HUES64 (cell line): ENCODE data around the gene SLC26A9.

Experiments
- H3K27ac ChIP-seq: 2 replicates; pipeline ENCODE4 v1.7.0; 2013; ENCODE audit warnings: low read depth, low read length, inconsistent platforms
- H3K27me3 ChIP-seq: 2 replicates; pipeline ENCODE4 v1.6.1; 2013; ENCODE audit warnings: mild to moderate bottlenecking, low read length; ENCODE audit not compliant: insufficient read depth
- H3K36me3 ChIP-seq: 2 replicates; pipeline ENCODE4 v1.6.1; 2013; ENCODE audit warnings: mild to moderate bottlenecking, low read length; ENCODE audit not compliant: insufficient read depth
- H3K4me1 ChIP-seq: 2 replicates; pipeline ENCODE4 v1.6.1; 2013; ENCODE audit warnings: mild to moderate bottlenecking, low read length, moderate library complexity; ENCODE audit not compliant: insufficient read depth
- H3K4me3 ChIP-seq: 2 replicates; pipeline ENCODE4 v1.5.1; 2013; ENCODE audit warnings: mild to moderate bottlenecking, low read length, moderate library complexity
- H3K9ac ChIP-seq: 2 replicates; pipeline ENCODE4 v1.6.1; 2013; ENCODE audit warnings: mild to moderate bottlenecking, low read depth, low read length
- H3K9me3 ChIP-seq: 2 replicates; pipeline ENCODE4 v1.6.1; 2013; ENCODE audit warnings: low read depth, low read length; ENCODE audit not compliant: insufficient read depth
- WGBS: fragments of 150-250, 120-280 bp; methylation state at CpG from one replicate; pipeline ENCODE4 v1.1.7; 2013; ENCODE audit warnings: missing lambda C conversion rate; 5-methylcytosine and 5-hydroxymethylcytosine counted together

Gene SLC26A9

DNA sequence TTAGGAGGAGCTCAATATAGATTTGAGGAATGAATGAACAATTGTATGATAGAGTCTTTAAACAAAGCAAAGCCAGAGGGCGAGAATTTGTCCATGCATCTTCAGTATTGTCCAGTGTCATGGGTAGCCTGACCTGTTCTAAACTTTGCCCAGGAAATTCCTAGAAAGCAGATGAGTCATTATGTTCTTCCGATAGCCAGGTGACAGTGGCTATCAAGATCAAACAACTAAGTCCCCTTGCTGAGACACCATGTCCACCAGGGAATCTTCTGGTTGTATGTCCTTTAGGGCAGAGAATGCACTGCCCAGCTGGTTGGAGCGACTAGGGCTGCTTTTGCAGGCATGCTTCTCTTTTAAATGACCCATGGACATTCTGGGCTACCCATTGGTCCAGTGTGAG, 1.8 kb upstream of the SLC26A9 start:
- H3K4me3 ChIP-seq, result no peak overlapping the region
- H3K36me3 ChIP-seq, result no peaks in the 10 kb centered on the region
- H3K27me3 ChIP-seq, result no peaks in the 10 kb centered on the region
- no peak overlapping the region for H3K9ac ChIP-seq
- H3K4me1 ChIP-seq, result peaks cover 6% of the 10 kb centered on the region
- no peak overlapping the region for H3K27ac ChIP-seq
- H3K9me3 ChIP-seq, result no peaks in the 10 kb centered on the region
- 86% methylated on average over 3 of the region's 3 CpGs for WGBS

DNA sequence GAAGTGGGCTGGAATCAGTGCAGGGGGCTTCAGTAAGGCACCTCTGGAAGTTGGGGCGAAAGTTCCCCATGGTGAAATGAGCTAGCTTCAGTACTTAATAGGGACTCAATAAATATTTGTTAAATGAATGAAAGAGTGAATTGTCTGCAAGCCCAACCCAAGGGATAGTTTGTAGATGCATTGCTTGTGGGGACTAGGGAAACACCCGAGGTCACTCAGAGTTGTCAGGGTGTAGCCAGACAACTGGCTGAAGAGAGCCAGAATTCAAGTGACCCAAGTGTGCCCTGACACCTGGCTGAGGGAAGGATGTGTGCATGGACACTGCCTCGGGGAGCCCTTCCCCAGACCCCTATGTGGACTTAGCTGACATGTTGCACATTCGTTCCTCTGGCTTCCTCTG, 1.3 kb upstream of the SLC26A9 start:
- H3K4me1 ChIP-seq, result peaks cover 10% of the 10 kb centered on the region
- 85% methylated on average over 3 of the region's 4 CpGs for WGBS
- no peak overlapping the region for H3K4me3 ChIP-seq
- no peak overlapping the region for H3K9ac ChIP-seq
- no peaks in the 10 kb centered on the region for H3K27me3 ChIP-seq
- no peaks in the 10 kb centered on the region for H3K36me3 ChIP-seq
- no peaks in the 10 kb centered on the region for H3K9me3 ChIP-seq
- no peak overlapping the region for H3K27ac ChIP-seq

DNA sequence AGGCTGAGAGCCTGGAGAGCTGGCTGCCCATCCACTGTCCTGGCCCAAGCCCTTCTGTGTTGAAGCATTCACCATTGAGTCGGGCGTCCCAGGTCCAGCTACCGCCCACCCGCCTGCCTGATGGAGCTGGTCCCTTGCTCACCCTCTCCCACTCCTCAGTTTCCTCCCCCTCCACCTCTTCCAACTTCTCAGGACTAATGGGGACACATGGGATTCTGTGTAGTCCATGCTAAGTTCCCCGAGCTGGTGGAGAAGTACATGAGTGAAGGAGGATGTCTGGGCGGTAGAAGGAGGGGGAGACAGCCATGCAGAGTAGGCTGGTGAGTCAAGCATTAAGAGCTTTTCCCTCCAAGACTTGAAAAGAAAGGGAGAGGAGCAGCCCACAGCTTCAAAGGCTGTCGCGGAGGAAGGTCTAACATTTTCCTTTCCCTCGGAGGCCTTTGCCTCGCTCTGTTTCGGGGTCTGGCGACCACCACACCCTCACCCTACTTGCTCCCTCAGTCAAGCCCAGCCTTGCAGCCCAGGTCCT, 561 bp downstream of the SLC26A9 start:
- Histone ChIP-seq H3K27me3 (0 out of 2 replicates have a peak, but pooled peaks cover 5% of the 10 kb centered on the region), H3K9ac (no peak overlapping the region), H3K36me3 (no peaks in the 10 kb centered on the region), H3K4me1 (peaks cover 15% of the 10 kb centered on the region), H3K9me3 (no peaks in the 10 kb centered on the region), H3K4me3 (no peak overlapping the region), H3K27ac (no peak overlapping the region)
- WGBS, result 82% methylated on average over 12 of the region's 12 CpGs

DNA sequence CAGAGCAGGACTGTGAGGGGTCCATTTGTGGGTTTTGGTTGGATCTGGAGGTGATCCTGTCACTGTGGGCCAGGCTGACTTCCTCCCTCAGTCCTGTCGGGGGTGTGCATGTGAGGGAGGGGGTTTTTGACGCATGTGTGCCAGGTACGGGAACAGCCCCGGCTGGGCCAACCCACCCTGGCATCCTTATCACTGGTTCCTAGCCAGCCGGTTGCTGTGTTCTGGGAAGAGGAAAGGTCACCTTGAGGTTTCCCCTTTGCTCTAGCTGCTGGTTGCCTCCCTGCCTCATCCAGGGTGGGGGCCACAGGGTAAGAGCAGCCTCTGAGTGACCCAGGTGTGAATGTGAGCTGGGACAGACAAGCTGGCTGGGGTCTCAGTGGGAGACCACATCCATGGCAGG, 2.5 kb downstream of the SLC26A9 start:
- no peak overlapping the region for H3K4me3 ChIP-seq
- H3K36me3 ChIP-seq, result no peaks in the 10 kb centered on the region
- WGBS, result 93% methylated on average over 5 of the region's 5 CpGs
- H3K27ac ChIP-seq, result no peak overlapping the region
- H3K9ac ChIP-seq, result no peak overlapping the region
- H3K9me3 ChIP-seq, result no peaks in the 10 kb centered on the region
- 0 out of 2 replicates have a peak, but pooled peaks cover 5% of the 10 kb centered on the region for H3K27me3 ChIP-seq
- peaks cover 18% of the 10 kb centered on the region for H3K4me1 ChIP-seq

DNA sequence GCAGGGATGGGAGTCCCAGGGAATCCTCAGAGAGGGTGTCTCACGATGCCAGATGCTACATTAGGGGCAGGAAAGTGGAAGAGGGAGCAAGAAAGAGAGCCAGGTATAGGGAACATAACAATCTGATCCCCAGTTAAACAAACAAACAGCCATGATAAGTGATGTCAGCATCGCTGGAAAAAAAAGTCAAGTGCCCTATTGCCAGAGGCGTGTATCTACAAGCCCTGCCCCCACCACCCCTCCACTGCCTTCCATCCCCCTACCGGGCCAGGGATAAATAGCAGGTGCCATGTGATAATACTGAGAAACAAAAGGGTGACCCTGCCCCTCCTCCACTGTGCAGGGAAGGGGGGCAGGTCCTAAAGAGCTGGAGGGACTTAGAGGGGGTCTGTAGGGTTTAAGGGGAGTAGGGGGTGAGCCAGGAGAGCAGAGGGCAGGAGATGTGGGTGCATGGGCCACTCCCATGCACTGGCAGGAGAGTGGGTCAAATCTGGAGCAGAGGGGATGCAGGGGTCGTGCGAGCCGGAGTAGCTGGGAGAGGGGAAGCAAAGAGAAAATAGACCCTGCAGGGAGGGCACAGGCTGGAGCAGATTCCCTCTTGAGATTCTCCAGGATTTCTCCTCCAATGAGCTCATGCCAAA, 3.4 kb downstream of the SLC26A9 start:
- H3K4me3 ChIP-seq, result no peak overlapping the region
- H3K9ac ChIP-seq, result no peak overlapping the region
- whole genome bisulfite sequencing, result 35% methylated on average over 7 of the region's 7 CpGs
- no peak overlapping the region for H3K27ac ChIP-seq
- peaks cover 18% of the 10 kb centered on the region for H3K4me1 ChIP-seq
- H3K36me3 ChIP-seq, result no peaks in the 10 kb centered on the region
- H3K27me3 ChIP-seq, result 0 out of 2 replicates have a peak, but pooled peaks cover 5% of the 10 kb centered on the region
- no peaks in the 10 kb centered on the region for H3K9me3 ChIP-seq

DNA sequence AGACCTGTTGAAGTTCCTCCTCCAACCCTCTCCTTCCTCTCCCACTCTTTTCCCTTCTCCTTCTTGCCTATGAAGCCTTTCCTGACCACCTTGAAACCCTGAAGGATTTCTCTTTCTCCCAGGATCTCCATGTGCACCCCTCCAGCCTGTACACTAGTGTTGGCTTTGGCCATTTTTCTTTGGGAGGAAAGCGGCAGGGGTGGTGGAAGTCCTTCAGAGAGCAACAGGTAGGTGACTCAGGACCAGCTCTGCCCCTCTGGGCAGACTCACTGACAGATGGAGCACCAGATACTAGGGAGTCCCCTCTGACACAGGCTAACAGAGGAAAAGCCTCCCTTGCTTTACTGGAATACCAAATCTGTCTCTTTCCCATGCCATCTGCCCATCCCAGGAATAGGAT, 4.6 kb downstream of the SLC26A9 start:
- H3K27ac ChIP-seq, result no peak overlapping the region
- no peaks in the 10 kb centered on the region for H3K9me3 ChIP-seq
- 86% methylated on average over 1 of the region's 1 CpG for WGBS
- no peak overlapping the region for H3K9ac ChIP-seq
- H3K4me1 ChIP-seq, result peaks cover 24% of the 10 kb centered on the region
- no peaks in the 10 kb centered on the region for H3K36me3 ChIP-seq
- 0 out of 2 replicates have a peak, but pooled peaks cover 5% of the 10 kb centered on the region for H3K27me3 ChIP-seq
- H3K4me3 ChIP-seq, result no peak overlapping the region

DNA sequence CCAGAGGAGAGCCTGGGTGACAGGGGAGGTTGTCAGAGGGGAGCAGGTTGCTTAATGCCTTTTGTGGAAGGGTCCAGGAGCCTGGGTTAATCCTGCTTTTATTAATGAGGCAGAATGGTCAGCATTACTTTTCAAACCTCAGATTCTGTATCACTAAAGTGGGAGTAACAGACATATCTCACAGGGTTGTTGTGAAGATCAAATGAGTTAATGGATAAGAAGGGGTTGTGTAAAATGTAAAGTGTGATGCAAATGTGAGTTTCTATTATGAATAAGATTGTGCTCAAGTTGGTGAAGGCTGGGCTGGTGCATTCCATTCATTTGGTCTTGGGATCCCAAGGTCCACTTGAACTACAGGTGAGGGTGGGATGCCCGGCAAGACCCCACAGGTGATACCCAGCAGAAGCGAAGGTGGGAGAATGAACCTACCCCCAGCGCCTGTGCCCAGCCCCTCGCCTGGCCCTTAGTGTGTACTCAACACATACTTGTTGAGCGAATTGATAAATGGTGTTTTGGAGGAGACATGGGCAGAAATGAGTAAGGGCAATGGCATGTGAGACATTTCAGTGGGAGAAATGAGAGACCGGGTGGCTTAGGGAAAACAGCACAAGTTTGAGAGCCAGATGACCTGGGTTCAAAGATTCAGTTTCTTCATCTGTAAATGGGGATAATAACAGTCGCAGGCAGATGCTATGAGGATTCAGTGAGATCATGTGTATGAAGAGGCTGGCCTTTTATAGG, 6.2 kb downstream of the SLC26A9 start:
- Histone ChIP-seq H3K36me3 (no peaks in the 10 kb centered on the region), H3K27me3 (0 out of 2 replicates have a peak, but pooled peaks cover 5% of the 10 kb centered on the region), H3K4me3 (no peak overlapping the region), H3K27ac (no peak overlapping the region), H3K9ac (no peak overlapping the region), H3K9me3 (no peaks in the 10 kb centered on the region), H3K4me1 (peaks cover 33% of the 10 kb centered on the region)
- WGBS, result 85% methylated on average over 7 of the region's 7 CpGs

DNA sequence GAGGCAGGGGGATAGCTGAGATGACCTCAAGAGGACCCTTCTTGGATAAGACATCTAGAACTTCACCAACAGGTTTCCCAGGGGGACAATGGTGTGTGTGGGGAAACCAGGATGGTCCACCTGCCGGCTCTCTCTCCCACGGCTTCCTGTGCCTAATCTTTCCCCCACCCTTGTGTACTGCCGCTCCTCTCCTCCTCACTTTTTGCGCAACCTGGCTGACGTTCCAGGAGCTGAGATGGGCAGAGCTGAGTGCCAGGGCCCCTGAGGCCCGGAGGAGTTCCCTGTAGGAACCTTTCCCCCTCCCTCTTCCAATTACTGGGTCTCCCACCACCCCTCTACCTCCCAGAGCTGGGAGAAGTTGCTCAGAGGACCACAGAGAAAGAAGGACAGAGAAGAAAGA, 6.9 kb downstream of the SLC26A9 start:
- no peak overlapping the region for H3K4me3 ChIP-seq
- H3K9ac ChIP-seq, result no peak overlapping the region
- H3K27ac ChIP-seq, result no peak overlapping the region
- no peaks in the 10 kb centered on the region for H3K36me3 ChIP-seq
- H3K27me3 ChIP-seq, result 0 out of 2 replicates have a peak, but pooled peaks cover 5% of the 10 kb centered on the region
- no peaks in the 10 kb centered on the region for H3K9me3 ChIP-seq
- H3K4me1 ChIP-seq, result peaks cover 33% of the 10 kb centered on the region
- 94% methylated on average over 6 of the region's 6 CpGs for WGBS

DNA sequence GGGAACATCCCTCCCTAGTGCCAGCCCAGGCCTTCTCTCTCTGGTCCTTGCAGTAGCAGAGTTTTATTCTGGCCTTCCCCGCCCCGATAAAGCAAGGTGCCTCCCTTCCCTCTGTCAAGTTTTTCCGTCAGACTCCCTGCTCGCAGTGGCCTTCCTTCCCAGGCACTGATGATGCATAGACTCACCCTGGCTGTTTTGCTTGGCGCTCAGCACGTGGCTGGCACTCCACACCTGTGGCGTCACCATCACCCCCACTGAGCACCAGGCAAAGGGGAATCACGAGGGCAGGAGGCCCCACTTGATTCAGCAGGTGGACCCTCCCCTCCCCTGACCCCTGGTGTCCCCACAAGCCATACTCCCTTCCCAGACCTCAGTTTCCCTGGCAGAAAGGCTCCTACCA, 7.4 kb downstream of the SLC26A9 start:
- Histone ChIP-seq H3K4me3 (no peak overlapping the region), H3K9me3 (no peaks in the 10 kb centered on the region), H3K4me1 (peaks cover 33% of the 10 kb centered on the region), H3K27me3 (0 out of 2 replicates have a peak, but pooled peaks cover 5% of the 10 kb centered on the region), H3K9ac (no peak overlapping the region), H3K36me3 (no peaks in the 10 kb centered on the region), H3K27ac (no peak overlapping the region)
- 90% methylated on average over 8 of the region's 8 CpGs for WGBS

DNA sequence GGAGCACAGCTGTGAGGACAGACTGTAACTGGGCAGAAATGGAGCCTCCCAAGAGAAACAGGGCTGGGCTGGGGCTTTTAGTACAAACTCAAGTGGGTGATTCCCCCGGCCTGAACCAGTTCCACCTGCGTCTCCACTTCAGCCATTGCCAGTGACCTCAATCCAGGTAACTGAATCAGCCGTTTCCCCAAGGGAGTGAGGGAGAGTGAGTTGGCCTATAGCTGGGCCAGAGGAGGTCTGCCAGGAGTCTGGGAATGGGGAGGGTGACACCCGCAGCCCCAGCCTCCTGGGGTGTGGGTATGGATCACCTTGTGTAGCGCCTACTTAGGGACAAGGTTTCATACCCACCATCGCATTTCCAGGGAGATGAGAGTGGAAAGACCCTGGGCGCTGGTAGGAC, 8.5 kb downstream of the SLC26A9 start:
- Histone ChIP-seq H3K36me3 (no peaks in the 10 kb centered on the region), H3K27ac (no peak overlapping the region), H3K4me1 (peaks cover 24% of the 10 kb centered on the region), H3K4me3 (no peak overlapping the region), H3K27me3 (0 out of 2 replicates have a peak, but pooled peaks cover 5% of the 10 kb centered on the region), H3K9ac (no peak overlapping the region), H3K9me3 (no peaks in the 10 kb centered on the region)
- 93% methylated on average over 7 of the region's 7 CpGs for whole genome bisulfite sequencing
